Measurements from ENCODE around the gene TNFRSF18.

The TNFRSF18 gene

GRCh38 chr1:1223891-1224290 lies 17.5 kb upstream of the TNFRSF18 start:
- H3K27me3 ChIP-seq (ENCODE audit: insufficient read depth, insufficient read length), result no peaks in the 10 kb centered on the region
- DNase-seq (ENCODE audit: low read depth, low spot score), result no peak
- TF ChIP-seq YY1 (IDR thresholded peaks at IDR 0.05; ENCODE audit: insufficient read depth, insufficient read length), result no peak
- TF ChIP-seq ZNF274 (IDR thresholded peaks at IDR 0.05; ENCODE audit: low read depth, low read length), result no peak
- no peak for TF ChIP-seq SUZ12 (IDR thresholded peaks at IDR 0.05; ENCODE audit: extremely low read depth, insufficient read depth, insufficient read length)
- no peak overlapping the region for H3K9ac ChIP-seq (ENCODE audit: insufficient read length, low read depth)
- no peak overlapping the region for H3K4me3 ChIP-seq (ENCODE audit: insufficient read length, low read depth)
- no peaks in the 10 kb centered on the region for H3K9me3 ChIP-seq (ENCODE audit: insufficient read depth, low read length)
- peaks cover 77% of the 10 kb centered on the region for H3K36me3 ChIP-seq (ENCODE audit: insufficient read depth, insufficient read length, low read length)
- no peaks in the 10 kb centered on the region for H3K4me1 ChIP-seq (ENCODE audit: insufficient read depth, insufficient read length)

- H3K9me3 ChIP-seq (ENCODE audit: insufficient read depth, low read length), result no peaks in the 10 kb centered on the region
- DNase-seq (ENCODE audit: low read depth, low spot score), result no peak
- no peak overlapping the region for H3K9ac ChIP-seq (ENCODE audit: insufficient read length, low read depth)
- no peak overlapping the region for H3K4me3 ChIP-seq (ENCODE audit: insufficient read length, low read depth)
- no peaks in the 10 kb centered on the region for H3K4me1 ChIP-seq (ENCODE audit: insufficient read depth, insufficient read length)
- H3K36me3 ChIP-seq (ENCODE audit: insufficient read depth, insufficient read length, low read length), result peaks cover 78% of the 10 kb centered on the region
- H3K27me3 ChIP-seq (ENCODE audit: insufficient read depth, insufficient read length), result no peaks in the 10 kb centered on the region
- TF ChIP-seq YY1 (IDR thresholded peaks at IDR 0.05; ENCODE audit: insufficient read depth, insufficient read length) (no peak), SUZ12 (IDR thresholded peaks at IDR 0.05; ENCODE audit: extremely low read depth, insufficient read depth, insufficient read length) (no peak), ZNF274 (IDR thresholded peaks at IDR 0.05; ENCODE audit: low read depth, low read length) (no peak)
These were observed 16.9 kb upstream of the TNFRSF18 start for GRCh38 chr1:1223321-1223720.

- no peak for DNase-seq (ENCODE audit: low read depth, low spot score)
- Histone ChIP-seq H3K9ac (ENCODE audit: insufficient read length, low read depth) (no peak overlapping the region), H3K4me3 (ENCODE audit: insufficient read length, low read depth) (no peak overlapping the region), H3K9me3 (ENCODE audit: insufficient read depth, low read length) (no peaks in the 10 kb centered on the region), H3K27me3 (ENCODE audit: insufficient read depth, insufficient read length) (no peaks in the 10 kb centered on the region), H3K4me1 (ENCODE audit: insufficient read depth, insufficient read length) (no peaks in the 10 kb centered on the region), H3K36me3 (ENCODE audit: insufficient read depth, insufficient read length, low read length) (peaks cover 77% of the 10 kb centered on the region)
- no peak for TF ChIP-seq SUZ12 (IDR thresholded peaks at IDR 0.05; ENCODE audit: extremely low read depth, insufficient read depth, insufficient read length)
These were observed 16.3 kb upstream of the TNFRSF18 start for GRCh38 chr1:1222575-1223225.

- H3K4me1 ChIP-seq (ENCODE audit: insufficient read depth, insufficient read length), result no peaks in the 10 kb centered on the region
- no peak overlapping the region for H3K4me3 ChIP-seq (ENCODE audit: insufficient read length, low read depth)
- no peaks in the 10 kb centered on the region for H3K9me3 ChIP-seq (ENCODE audit: insufficient read depth, low read length)
- TF ChIP-seq ZNF274 (IDR thresholded peaks at IDR 0.05; ENCODE audit: low read depth, low read length) (no peak), YY1 (IDR thresholded peaks at IDR 0.05; ENCODE audit: insufficient read depth, insufficient read length) (no peak), SUZ12 (IDR thresholded peaks at IDR 0.05; ENCODE audit: extremely low read depth, insufficient read depth, insufficient read length) (no peak)
- H3K27me3 ChIP-seq (ENCODE audit: insufficient read depth, insufficient read length), result no peaks in the 10 kb centered on the region
- H3K36me3 ChIP-seq (ENCODE audit: insufficient read depth, insufficient read length, low read length), result peaks cover 77% of the 10 kb centered on the region
- no peak for DNase-seq (ENCODE audit: low read depth, low spot score)
- no peak overlapping the region for H3K9ac ChIP-seq (ENCODE audit: insufficient read length, low read depth)
These were observed 15.6 kb upstream of the TNFRSF18 start for GRCh38 chr1:1221887-1222574.

GRCh38 chr1:1220197-1220596 lies 13.8 kb upstream of the TNFRSF18 start:
- Histone ChIP-seq H3K9ac (ENCODE audit: insufficient read length, low read depth) (no peak overlapping the region), H3K27me3 (ENCODE audit: insufficient read depth, insufficient read length) (no peaks in the 10 kb centered on the region), H3K4me1 (ENCODE audit: insufficient read depth, insufficient read length) (no peaks in the 10 kb centered on the region), H3K4me3 (ENCODE audit: insufficient read length, low read depth) (no peak overlapping the region), H3K9me3 (ENCODE audit: insufficient read depth, low read length) (no peaks in the 10 kb centered on the region), H3K36me3 (ENCODE audit: insufficient read depth, insufficient read length, low read length) (peaks cover 71% of the 10 kb centered on the region)
- DNase-seq (ENCODE audit: low read depth, low spot score), result no peak
- TF ChIP-seq SUZ12 (IDR thresholded peaks at IDR 0.05; ENCODE audit: extremely low read depth, insufficient read depth, insufficient read length), result no peak

- TF ChIP-seq ZNF274 (IDR thresholded peaks at IDR 0.05; ENCODE audit: low read depth, low read length), result no peak
- TF ChIP-seq SUZ12 (IDR thresholded peaks at IDR 0.05; ENCODE audit: extremely low read depth, insufficient read depth, insufficient read length), result no peak
- no peak for TF ChIP-seq YY1 (IDR thresholded peaks at IDR 0.05; ENCODE audit: insufficient read depth, insufficient read length)
- no peak overlapping the region for H3K4me3 ChIP-seq (ENCODE audit: insufficient read length, low read depth)
- peaks cover 68% of the 10 kb centered on the region for H3K36me3 ChIP-seq (ENCODE audit: insufficient read depth, insufficient read length, low read length)
- H3K9ac ChIP-seq (ENCODE audit: insufficient read length, low read depth), result no peak overlapping the region
- no peak for DNase-seq (ENCODE audit: low read depth, low spot score)
- no peaks in the 10 kb centered on the region for H3K4me1 ChIP-seq (ENCODE audit: insufficient read depth, insufficient read length)
- no peaks in the 10 kb centered on the region for H3K9me3 ChIP-seq (ENCODE audit: insufficient read depth, low read length)
- H3K27me3 ChIP-seq (ENCODE audit: insufficient read depth, insufficient read length), result no peaks in the 10 kb centered on the region
These were observed 12.9 kb upstream of the TNFRSF18 start for GRCh38 chr1:1219341-1219740.

DNA sequence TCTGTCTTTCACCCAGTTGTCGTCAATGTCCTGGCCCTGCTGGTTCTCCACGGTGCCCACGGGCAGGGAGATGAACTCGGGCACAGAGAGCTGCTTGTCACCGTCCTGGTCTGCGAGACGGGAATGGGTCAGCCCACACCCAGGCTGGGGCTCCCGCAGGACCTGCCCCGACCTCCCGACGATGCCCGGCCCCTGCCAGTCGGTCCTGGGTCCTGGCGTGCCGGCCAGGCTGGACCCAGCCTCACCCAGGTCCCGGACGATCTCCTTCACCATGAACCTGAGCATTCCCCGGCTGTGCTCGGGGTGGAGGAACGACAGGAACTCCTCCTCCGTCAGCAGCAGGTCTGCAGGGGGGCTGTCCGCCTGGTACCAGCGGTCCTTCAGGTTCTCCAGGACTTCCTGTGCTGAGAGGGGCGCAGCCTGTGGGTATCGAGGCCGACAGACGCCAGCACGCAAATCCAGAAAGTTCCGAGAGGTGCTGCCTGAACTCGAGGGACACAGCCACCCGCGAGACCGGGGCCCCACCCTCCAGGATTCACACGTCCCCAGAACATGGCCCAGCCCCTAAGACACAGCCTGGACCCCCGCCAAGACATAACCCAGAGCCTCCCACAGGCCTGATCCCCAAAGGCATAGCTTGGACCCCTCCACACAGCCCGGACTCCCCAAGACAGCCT lies 12.3 kb upstream of the TNFRSF18 start:
- Histone ChIP-seq H3K36me3 (ENCODE audit: insufficient read depth, insufficient read length, low read length) (peaks cover 64% of the 10 kb centered on the region), H3K27me3 (ENCODE audit: insufficient read depth, insufficient read length) (no peaks in the 10 kb centered on the region), H3K4me1 (ENCODE audit: insufficient read depth, insufficient read length) (no peaks in the 10 kb centered on the region), H3K9ac (ENCODE audit: insufficient read length, low read depth) (no peak overlapping the region), H3K4me3 (ENCODE audit: insufficient read length, low read depth) (no peak overlapping the region), H3K9me3 (ENCODE audit: insufficient read depth, low read length) (no peaks in the 10 kb centered on the region)
- DNase-seq (ENCODE audit: low read depth, low spot score), result no peak
- TF ChIP-seq YY1 (IDR thresholded peaks at IDR 0.05; ENCODE audit: insufficient read depth, insufficient read length) (no peak), ZNF274 (IDR thresholded peaks at IDR 0.05; ENCODE audit: low read depth, low read length) (no peak), SUZ12 (IDR thresholded peaks at IDR 0.05; ENCODE audit: extremely low read depth, insufficient read depth, insufficient read length) (no peak)
